HL-60 (cell line): ENCODE measurements around the gene POT1.

ENCODE experiments used
- DNase-seq, 2 experiments: peaks; one replicate each; pipeline ENCODE4 v3.0.0-alpha.2; 2010 to 2020; ENCODE audit warnings: low read depth in 1 of 2, low spot score in 1 of 2
- H3K27ac ChIP-seq: fragments of 250-450 bp; sonication (Bioruptor Pico); replicated peaks from 2 replicates; pipeline ENCODE4 v1.5.1; 2020; ENCODE audit warnings: mild to moderate bottlenecking, moderate library complexity
- H3K27me3 ChIP-seq: fragments of 250-450 bp; sonication (Bioruptor Pico); 2 replicates; pipeline ENCODE4 v1.5.1; 2021; ENCODE audit warnings: mild to moderate bottlenecking, moderate library complexity; ENCODE audit not compliant: insufficient read depth, poor library complexity, severe bottlenecking
- H3K4me3 ChIP-seq: replicated peaks from 2 replicates; pipeline ENCODE4 v1.5.1; 2011; ENCODE audit warnings: mild to moderate bottlenecking, control low read depth, low read length; ENCODE audit not compliant: insufficient read depth
- GABPA ChIP-seq: IDR thresholded peaks from 2 replicates; pipeline ENCODE4 v1.6.1; 2012; ENCODE audit warnings: low read depth
- POLR2AphosphoS5 ChIP-seq: IDR thresholded peaks from 2 replicates; pipeline ENCODE4 v1.6.1; 2012; ENCODE audit warnings: low read depth
- SPI1 ChIP-seq: IDR thresholded peaks from 2 replicates; pipeline ENCODE4 v1.6.1; 2012; ENCODE audit warnings: low read depth, mild to moderate bottlenecking, borderline replicate concordance
- TF ChIP-seq, protein P1 (sequence below): IDR thresholded peaks from one replicate; pipeline ENCODE4 v1.5.1; 2011; ENCODE audit warnings: low read length, control low read depth, inconsistent platforms; ENCODE audit not compliant: insufficient read depth
- TF ChIP-seq, protein P2 (sequence below): IDR thresholded peaks from 2 replicates; pipeline ENCODE4 v1.6.1; 2012; ENCODE audit warnings: low read depth; ENCODE audit not compliant: insufficient replicate concordance

The POT1 gene

DNA sequence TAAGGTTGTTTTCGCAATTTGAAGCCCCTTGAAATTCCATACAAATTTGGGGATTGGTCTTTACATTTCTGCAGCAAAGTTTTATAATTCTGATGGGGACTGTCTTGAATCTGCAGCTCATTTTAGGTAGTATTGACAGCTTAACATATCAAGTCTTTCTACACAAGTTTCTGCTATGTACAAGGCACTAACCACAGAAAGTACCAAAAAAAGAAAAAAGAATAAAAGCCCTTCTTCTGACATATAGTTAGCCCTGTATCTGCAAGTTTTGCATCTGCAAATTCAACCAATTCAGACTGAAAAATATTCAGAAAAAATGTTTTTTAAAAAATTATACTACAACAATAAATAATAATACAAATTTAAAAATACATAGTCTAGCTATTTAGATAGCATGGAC lies 15.3 kb downstream of the POT1 start:
- TF ChIP-seq GABPA (no peak), POLR2AphosphoS5 (no peak), SPI1 (no peak)
- TF ChIP-seq, protein P1, sequence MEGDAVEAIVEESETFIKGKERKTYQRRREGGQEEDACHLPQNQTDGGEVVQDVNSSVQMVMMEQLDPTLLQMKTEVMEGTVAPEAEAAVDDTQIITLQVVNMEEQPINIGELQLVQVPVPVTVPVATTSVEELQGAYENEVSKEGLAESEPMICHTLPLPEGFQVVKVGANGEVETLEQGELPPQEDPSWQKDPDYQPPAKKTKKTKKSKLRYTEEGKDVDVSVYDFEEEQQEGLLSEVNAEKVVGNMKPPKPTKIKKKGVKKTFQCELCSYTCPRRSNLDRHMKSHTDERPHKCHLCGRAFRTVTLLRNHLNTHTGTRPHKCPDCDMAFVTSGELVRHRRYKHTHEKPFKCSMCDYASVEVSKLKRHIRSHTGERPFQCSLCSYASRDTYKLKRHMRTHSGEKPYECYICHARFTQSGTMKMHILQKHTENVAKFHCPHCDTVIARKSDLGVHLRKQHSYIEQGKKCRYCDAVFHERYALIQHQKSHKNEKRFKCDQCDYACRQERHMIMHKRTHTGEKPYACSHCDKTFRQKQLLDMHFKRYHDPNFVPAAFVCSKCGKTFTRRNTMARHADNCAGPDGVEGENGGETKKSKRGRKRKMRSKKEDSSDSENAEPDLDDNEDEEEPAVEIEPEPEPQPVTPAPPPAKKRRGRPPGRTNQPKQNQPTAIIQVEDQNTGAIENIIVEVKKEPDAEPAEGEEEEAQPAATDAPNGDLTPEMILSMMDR: no peak
- TF ChIP-seq, protein P2, sequence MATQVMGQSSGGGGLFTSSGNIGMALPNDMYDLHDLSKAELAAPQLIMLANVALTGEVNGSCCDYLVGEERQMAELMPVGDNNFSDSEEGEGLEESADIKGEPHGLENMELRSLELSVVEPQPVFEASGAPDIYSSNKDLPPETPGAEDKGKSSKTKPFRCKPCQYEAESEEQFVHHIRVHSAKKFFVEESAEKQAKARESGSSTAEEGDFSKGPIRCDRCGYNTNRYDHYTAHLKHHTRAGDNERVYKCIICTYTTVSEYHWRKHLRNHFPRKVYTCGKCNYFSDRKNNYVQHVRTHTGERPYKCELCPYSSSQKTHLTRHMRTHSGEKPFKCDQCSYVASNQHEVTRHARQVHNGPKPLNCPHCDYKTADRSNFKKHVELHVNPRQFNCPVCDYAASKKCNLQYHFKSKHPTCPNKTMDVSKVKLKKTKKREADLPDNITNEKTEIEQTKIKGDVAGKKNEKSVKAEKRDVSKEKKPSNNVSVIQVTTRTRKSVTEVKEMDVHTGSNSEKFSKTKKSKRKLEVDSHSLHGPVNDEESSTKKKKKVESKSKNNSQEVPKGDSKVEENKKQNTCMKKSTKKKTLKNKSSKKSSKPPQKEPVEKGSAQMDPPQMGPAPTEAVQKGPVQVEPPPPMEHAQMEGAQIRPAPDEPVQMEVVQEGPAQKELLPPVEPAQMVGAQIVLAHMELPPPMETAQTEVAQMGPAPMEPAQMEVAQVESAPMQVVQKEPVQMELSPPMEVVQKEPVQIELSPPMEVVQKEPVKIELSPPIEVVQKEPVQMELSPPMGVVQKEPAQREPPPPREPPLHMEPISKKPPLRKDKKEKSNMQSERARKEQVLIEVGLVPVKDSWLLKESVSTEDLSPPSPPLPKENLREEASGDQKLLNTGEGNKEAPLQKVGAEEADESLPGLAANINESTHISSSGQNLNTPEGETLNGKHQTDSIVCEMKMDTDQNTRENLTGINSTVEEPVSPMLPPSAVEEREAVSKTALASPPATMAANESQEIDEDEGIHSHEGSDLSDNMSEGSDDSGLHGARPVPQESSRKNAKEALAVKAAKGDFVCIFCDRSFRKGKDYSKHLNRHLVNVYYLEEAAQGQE: no peak
- H3K4me3 ChIP-seq: no peak overlapping the region
- no peak overlapping the region for H3K27ac ChIP-seq
- DNase-seq: no peak
- no peaks in the 10 kb centered on the region for H3K27me3 ChIP-seq

DNA sequence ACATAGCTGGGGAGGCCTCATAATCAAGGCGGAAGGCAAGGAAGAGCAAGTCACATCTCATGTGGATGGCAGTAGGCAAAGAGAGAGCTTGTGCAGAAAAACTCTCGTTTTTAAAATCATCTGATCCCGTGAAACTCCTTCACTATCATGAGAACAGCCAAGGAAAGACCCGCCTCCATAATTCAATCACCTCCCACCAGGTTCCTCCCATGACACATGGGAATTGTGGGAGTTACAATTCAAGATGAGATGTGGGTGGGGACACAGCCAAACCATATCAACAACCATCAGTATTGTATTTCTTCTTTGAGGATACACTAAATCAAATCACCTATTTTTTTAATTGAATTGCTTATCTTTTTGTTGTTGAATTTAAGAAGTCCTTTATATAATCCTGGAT lies 16.7 kb downstream of the POT1 start:
- no peak for DNase-seq
- TF ChIP-seq POLR2AphosphoS5 (no peak), SPI1 (no peak), GABPA (no peak)
- TF ChIP-seq, protein P2: no peak
- TF ChIP-seq, protein P1: no peak

DNA sequence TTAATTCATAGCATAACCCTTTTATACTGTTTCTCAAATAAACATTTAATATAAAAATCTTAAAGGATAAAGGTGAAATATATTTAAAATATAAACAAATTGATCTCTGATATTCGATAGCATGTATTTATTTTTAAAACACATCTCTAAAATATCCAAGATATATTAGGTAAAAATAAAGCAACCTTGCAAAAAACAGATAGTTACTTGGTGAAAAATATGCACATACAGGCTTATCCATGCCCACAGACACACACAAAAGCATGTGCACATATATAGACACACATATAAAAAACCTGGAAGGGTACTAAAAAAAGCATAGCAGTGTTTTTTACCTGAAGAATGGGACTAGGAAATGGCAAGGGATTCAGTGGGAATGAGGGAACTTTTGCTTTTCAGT lies 19.8 kb downstream of the POT1 start:
- TF ChIP-seq SPI1 (no peak), POLR2AphosphoS5 (no peak), GABPA (no peak)
- TF ChIP-seq, protein P2: no peak
- TF ChIP-seq, protein P1: no peak
- no peak overlapping the region for H3K4me3 ChIP-seq
- no peak for DNase-seq
- no peaks in the 10 kb centered on the region for H3K27me3 ChIP-seq
- no peak overlapping the region for H3K27ac ChIP-seq

More for the DNA sequence above, 16.7 kb downstream of the POT1 start:
- H3K27me3 ChIP-seq: no peaks in the 10 kb centered on the region
- H3K27ac ChIP-seq: no peak overlapping the region
- H3K4me3 ChIP-seq: no peak overlapping the region
